Stimulated activated CD4-positive, alpha-beta T cell treated with anti-CD3 and anti-CD28 coated beads, Interleukin-1b, Interleukin-23, amount 100 ng/mL, for 1 hour (primary cell): ENCODE results near the gene HSPD1.
"Not testable (repeated sequence)": the region's sequence is repeated elsewhere in the genome, so short reads cannot be mapped to it uniquely, and the experiment has no call there.

Experiments used
- DNase-seq, 2 donors: peaks; one replicate each; pipeline ENCODE4 v3.0.0-alpha.2; 2020; ENCODE audit warnings: low read depth in 2 of 2

Gene HSPD1

DNA sequence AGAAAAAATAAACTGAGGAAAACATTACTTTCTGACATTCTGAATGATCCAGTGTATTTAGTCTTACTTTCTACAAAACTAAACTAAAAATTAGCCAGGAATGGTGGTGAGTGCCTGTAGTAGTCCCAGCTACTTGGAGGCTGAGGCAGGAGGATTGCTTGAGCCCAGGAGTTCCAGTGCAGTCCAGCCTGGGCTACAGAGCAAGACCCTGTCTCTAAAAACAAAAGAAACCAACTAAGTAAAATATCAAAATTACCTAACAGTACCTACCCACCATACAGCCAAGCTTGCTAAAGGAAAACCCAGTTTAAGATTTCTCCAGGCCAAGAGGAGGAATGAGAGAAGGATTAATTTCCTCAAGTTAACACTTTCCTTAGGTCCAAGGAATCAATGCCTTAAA is 2.9 kb downstream of the HSPD1 start:
- DNase-seq = no peak

DNA sequence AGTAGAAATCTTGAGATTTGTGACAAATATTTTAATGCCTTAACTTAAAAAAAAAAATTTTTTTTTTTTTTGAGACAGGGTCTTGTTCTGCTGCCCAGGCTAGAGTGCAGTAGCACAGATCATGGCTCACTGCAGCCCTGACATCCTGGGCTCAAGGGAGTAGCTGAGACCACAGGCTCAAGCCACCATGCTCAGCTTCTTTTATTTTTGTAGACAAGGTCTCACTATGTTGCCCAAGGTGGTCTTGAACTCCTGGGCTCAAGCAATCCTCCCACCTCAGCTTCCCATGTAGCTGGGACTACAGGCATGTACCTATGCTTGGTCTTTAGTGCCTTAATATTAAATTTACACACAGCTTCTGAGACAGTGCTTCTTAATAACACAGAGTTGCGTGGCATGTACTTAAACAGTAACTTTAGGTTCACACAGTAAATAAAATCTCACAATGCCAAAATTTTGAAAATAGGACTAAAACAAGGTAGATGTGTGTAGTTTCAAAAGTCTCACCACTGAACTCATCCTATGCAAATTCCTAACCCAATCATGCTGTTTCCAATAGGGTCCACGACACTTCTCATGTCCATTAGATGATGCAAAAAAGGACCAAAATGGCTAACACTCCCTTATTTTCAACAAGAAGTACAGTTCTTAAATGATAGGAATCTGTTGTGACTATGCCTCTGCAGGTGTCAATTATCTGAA is 4.1 kb downstream of the HSPD1 start:
- no peak for DNase-seq

DNA sequence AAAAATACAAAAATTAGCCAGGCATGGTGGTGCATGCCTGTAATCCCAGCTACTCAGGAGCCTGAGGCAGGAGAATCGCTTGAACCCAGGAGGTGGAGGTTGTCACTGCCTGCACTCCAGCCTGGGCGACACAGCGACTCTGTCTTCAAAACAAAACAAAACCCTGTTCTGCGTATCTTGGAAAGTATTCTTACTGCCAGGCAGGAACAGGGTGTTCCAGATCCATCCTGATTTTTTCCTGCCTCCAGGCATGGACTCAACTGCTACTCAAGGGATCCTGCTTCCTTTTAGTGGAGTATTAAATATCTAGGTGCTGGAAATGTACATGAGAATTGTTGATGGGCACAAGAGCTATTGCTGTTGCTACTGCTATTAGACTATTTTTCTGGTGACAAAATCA is 12.3 kb downstream of the HSPD1 start:
- DNase-seq = no peak

DNA sequence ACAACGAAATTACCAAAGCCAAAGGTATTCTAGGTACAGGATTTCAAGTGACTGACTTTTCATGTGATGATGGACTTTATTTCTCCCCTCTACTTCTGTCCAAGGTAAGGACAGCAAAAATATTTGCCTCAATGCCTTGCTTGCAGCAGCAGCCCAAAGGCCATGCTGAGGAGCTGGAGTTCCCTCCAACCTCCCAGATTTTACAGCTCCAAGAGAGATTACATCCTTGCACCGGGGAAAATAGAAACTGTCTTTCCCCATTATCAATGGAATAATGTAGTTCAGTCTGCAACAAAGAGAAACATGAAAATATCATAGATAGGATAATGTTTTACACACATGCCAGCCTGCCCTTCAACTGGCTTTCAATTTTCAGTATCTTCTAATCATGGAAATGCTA is 13.5 kb downstream of the HSPD1 start:
- DNase-seq = no peak

DNA sequence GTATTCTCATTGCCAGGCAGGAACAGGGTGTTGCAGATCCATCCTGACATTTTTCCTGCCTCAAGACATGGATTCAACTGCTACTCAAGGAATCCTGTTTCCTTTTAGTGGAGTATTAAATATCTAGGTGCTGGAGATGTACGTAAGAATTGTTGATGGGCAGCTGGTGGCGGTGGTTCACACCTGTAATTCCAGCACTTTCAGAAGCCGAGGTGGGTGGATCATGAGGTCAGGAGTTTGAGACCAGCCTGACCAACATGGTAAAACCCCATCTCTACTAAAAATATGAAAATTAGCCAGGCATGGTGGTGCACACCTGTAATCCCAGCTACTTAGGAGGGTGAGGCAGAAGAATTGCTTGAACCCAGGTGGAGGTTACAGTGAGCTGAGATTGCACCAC is 15.4 kb downstream of the HSPD1 start:
- DNase-seq = not testable (repeated sequence)

DNA sequence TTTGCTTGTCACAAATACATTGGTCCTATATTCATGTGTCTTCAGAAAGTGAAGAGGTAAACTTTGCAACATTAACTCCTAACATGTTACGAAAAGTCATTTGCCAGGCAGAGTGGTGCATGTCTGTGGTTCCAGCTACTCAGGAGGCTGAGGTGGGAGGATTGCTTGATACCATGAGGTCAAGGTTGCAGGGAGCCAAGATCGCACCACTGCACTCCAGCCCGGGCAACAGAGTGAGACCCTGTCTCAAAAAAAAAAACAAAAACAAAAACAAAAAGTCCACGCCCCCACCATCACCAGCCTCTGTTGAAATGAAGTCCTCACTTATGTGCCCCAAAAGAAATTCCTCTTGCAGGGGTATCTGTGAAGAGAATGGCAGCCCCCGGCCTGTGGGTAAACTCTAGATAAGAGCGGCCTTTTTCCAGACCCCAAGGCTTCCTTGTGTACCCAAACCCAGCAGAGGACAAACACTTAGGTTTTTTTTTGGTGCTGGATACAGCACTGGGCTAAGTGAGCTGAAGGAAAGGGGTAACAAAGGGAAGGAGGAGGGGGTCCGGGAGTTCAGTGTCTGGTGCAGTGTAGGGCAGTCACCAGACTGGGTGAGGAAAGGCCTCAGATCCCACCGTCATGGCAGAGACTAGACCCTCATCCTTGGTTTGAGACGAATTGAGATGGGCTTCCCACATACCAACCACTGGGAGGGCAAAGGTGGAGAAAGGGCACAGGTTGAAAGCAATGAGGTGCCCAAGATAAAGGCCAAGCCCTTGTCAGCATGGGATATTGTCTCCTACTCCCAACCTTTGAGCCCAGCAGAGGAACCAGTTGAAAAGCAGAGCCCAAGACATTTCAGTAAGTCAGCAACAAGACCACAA is 19.2 kb downstream of the HSPD1 start:
- no peak for DNase-seq

DNA sequence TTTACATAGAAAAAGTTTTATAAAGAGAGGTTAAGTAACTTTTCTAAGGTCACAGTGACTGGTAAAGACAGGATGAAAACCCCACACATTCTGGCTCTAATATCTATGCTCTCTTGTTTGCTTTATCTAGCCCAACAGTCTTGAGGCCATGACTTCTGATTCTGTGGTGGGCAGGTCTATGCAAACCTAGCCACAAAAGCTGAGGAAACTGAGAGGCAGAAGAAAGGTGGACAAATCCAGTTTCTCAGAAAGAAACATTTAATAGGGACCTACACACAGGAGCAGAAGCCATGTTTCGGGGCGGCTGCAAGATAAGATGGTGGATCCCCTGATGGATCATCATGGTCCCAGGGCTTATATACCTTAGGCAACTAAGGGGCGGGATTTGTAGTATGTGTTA is 21.8 kb downstream of the HSPD1 start:
- DNase-seq = no peak

DNA sequence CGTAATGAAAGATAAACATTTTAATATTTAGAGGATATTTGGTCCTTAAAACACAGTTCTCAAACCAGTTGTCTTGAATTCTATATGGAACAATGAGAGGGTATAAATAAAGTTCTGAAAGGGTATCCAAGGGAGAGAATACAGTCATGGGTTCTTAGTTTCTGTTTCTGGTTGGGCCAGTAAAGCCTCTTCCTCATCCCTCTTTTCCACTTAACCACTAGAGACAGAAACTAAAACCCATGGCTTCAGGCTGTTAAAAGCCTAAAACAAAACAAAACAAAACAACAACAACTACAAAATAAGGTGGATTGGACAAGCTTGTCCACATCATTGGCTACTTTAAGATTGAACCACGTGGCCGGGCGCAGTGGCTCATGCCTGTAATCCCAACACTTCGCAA is 27.5 kb downstream of the HSPD1 start:
- no peak for DNase-seq

DNA sequence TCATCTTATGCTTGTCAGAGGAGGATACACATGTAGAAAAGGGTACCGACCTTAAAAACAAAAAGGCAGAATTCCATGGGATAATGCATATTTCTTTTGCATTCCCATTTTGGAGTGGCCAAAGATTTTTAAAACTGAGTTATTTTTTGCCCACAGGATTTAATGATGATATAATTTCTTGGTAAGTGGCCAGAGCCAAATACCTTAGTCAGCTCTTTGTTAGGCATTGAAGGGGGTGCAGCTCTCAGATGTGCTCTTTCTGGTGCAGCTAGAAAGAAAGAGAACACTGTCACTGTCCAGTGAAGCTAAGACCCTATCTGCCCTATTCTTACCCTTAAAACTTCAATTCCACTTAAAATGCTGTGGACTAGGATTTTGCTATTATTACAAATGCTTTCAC is 35.5 kb downstream of the HSPD1 start:
- no peak for DNase-seq

DNA sequence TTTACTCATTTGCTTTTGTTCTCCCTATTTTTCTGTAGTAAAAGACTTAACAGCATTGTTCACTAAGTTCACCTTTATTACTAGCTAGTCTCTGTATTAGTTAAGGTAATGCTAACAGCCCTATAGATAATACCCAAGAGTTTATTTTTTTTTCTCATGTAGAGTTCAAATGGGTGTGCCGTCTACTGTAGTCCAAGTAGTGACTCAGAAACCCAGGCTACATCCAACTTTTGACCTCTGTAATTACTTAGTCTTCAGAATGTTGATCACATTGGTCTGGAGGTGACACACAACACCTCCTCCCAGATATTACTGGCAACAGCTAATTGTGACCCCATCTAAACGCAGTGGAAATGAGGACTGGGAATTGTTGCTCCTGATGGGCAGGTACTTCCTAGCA is 38.6 kb downstream of the HSPD1 start:
- DNase-seq = no peak

DNA sequence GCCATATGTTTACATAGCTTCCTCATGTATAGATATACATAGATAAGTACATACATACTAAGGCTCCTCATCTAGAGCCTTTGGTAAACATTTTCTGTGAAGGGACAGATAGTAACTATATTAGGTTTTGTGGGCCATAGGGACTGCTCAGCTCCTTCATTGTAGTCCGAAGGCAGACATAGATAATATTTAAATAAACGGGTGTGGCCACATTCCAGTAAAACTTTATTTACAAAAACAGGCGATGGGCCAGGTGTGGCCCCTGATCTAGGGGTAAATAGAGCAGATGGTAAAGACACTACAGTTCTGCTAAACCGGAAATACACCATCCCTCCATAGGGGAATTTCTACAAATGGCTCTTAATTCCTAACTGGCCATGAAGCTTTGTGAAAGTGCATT is 39.0 kb downstream of the HSPD1 start:
- no peak for DNase-seq

DNA sequence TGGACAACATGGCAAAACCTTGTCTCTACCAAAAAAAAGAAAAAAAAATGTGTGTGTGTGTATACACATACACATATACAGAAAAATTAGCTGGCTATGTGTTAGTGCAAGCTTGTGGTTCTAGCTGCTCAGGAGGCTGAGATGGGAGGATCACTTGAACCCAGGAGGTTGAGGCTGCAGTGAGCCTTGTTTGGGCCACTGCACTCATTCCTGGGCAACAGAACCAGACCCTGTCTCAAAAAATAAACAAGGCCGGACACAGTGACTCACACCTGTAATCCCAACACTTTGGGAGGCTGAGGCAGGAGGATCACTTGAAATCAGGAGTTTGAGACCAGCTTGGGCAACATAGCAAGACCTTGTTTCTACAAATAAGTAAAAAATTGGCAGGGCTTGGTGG is 44.2 kb downstream of the HSPD1 start:
- DNase-seq = no peak

DNA sequence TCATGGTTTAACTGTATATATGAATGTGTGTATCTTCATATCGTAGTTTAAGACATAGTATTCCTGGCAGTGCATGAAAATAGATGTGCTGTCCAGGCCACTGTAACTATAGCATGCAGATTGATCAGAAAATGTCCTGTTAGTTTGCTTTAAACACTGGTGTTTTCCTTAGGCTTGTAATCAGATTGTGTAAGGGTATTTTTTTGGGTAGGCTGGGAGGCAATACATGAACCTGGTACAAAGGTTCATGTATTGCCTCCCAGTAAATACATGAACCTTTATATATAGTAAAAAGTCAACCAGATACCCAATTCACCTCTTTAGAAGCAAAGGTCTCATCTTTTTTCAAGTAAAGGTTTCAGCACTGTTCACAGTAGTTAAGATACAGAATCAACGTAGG is 44.7 kb downstream of the HSPD1 start:
- no peak for DNase-seq

DNA sequence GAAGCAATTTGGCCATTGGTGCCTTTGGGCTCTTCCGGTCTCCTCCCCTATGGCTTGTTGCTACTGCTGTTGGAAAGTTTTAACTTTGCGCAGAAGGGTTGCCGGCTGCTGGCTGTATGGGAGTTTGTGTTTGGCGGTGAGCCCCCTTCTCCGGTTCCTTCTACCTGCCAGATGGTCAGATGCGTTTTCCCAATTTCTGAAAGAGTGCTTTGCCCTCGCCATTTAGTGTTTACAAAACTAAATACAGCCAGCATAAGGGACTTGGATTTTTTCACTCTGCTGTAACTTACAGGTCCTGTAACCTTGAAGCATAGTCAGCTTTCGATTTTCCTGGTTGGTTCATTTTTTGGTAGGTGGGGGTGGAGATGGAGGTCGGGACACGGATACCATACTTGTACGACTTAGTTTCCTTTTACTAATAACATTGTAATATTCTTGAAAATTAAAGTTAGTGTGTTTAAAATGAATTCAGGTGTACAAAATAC is 45.7 kb downstream of the HSPD1 start:
- DNase-seq = no peak

DNA sequence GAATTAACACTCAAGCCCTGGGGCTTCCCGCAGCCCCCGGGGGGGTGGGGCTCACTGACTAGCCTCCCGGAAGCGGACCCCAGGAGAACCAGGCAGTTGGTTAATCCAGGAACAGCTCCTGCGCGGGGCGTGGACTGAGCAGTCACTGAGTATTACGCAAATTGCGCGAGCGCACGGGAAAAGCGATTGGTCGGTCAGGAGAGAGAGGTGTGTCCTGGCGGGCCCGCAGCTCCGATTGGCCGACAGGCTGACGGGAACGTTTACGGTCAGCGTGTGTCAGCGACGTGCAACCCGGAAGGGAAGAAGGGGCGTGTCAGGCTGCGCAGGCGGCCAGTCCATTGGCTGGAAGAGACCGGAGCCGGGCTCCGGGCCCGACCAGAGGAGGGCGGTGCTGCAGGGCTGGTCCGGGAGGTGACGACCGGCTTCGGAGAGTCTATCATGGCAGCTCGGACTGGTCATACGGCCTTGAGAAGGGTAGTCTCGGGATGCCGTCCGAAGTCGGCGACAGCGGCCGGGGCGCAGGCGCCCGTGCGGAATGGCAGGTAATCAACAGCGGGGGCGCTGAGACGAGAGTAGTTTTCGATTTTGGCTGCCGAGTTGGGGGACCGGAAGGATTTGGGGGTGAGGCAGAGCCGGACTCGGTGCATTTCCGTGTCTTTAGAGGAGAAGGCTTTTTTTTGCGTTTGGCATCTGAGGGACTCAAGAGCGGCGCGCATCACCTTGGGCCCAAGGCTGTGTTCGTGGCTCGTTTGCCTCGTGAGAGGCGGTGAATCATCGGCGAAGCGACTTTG is 46.3 kb downstream of the HSPD1 start, which contains the start of gene COQ10B:
COQ10B (plus strand) TSS at position 430 of the 791 bp plus-strand sequence; CDS start at position 439, 9 bp downstream.
- peak; percentile 88 to 93 for DNase-seq

DNA sequence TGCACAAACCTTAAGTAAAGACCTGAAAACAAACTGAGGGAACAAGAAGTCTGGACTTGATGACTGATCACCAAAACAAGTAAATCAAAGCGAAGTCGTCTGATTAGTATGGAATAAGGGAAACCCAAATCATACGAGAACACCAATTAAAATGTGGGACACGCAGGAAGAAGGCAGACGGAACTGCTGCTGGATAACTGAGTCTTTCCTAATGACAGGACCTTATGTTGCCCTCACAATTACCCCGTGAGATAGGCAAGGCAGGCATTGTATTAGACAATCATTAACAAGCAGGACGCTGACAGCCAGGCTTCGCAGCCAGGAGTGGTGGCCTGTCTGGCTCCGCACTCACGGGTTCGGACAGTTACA is 46.9 kb downstream of the HSPD1 start:
- DNase-seq = no peak

DNA sequence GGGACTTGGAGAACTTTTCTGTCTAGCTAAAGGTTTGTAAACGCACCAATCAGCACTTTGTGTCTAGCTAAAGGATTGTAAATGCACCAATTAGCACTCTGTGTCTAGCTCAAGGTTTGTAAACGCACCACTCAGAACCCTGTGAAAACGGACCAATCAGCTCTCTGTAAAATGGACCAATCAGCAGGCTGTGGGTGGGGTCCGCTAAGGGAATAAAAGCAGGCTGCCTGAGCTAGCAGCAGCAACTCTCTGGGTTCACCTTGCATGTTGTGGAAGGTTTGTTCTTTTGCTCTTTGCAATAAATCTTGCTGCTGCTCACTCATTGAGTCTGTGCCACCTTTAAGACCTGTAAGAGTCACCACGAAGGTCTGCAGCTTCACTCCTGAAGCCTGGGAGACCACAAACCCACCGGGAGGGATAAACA is 48.7 kb downstream of the HSPD1 start:
- DNase-seq = not testable (repeated sequence)

DNA sequence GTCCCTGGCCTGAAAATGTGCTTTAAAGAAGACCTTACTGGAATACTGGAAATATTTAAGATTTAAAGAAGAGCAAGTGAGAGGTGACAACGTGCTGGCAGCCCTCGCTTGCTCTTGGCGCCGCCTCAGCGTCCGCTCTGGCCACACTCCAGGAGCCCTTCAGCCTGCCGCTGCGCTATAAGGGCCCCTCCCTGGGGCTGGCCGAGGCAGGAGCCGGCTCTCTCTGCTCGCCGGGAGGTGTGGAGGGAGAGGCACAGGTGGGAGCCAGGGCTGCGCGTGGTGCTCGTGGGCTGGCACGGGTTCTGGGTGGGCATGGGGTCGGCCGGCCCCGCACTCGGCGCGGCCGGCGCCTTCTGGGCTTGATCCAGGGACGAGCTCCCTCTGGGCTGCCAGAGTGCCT is 49.2 kb downstream of the HSPD1 start:
- DNase-seq = no peak

DNA sequence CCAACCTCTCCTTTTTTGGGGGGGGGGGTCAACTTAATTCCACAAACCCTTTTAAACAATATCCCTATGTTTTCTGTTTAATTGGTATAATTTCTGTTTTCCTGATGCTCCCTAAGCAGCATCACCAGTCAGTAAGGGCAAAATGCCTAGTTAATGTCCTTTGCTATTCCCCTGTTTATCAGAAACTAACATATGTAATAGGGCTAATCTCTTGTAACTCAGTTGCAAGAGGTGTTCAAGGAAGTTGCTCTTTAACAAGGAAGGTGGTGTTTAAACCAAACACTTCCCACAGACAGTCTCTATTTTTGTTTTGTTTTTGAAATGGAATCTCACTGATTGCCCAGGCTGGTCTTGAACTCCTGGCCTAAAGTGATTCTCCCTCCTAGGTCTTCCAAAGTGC is 52.8 kb downstream of the HSPD1 start:
- DNase-seq = no peak

DNA sequence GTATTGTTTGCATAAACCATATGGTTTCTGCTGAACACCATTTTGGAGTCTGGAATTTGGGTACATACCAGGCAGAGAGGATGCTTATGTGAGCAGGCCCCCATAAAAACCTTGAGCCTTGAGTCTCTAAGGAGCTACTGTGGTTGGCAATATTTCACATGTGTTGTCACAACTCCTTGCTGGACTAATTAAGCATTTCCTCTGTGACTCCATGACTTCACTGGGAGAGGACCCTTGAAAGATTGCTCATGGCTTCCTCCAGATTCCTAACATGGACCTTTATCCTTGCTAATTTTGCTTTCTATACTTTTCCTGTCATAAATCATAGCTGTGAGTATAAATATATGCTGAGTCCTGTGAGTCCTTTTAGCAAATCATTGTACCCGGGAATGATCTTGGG is 53.9 kb downstream of the HSPD1 start:
- DNase-seq = no peak

DNA sequence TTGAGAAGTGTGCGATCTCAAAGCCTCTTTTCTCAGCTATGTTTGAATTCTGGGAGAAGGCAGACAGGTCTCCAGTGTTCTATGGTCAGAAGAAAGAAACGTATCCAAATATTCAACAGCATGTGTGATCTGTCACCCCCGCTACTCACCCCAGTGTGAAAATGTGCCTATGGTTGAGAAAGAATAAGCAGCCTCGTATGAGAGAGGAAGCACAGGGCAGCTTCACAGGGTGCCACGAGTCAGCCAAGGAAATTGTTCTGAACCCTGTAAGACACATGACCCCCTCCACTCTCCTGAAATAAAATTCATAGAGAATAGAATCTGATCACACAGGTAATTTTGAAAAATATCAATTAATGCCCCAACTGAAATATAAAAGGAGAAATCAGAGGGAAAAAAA is 56.8 kb downstream of the HSPD1 start:
- no peak for DNase-seq

DNA sequence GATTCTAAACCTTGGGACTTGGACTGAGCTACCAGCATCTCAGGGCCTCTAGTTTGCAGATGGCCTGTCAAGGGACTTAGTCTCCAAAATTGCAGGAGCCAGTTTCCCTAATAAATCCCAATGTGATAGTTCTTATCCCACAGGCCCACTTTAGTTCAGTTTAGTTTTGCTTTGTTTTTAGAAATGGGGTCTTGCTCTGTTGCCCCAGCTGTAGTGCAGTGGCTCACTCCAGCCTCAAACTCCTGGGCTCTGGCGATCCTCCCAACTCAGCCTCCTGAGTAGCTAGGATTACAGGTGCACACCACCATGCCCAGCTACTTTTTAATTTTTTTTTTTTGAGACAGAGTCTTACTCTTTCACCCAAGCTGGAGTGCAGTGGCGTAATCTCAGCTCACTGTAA is 62.3 kb downstream of the HSPD1 start:
- no peak for DNase-seq
